K562 (cell line): Measurements from ENCODE around the gene FAM184B. TPM values are rescaled to one million over a fixed set of nuclear protein-coding genes. Genes with fewer than 3 reads are reported as not detected.
A peak's percentile ranks its signal among the peaks of the same experiment; 100 is the strongest.

ENCODE experiments used
- FOXK2 ChIP-seq, 2 experiments: fragments of 450-650 bp; IDR thresholded peaks in 1 of 2; conservative IDR thresholded peaks in 1 of 2; 2 replicates each; pipeline ENCODE4 v1.6.1; 2016; ENCODE audit warnings: low read depth in 2 of 2, mild to moderate bottlenecking in 1 of 2
- HDAC1 ChIP-seq, 2 experiments: fragments of 450-650 bp; IDR thresholded peaks; 2 replicates each; pipeline ENCODE4 v1.6.1; 2016 to 2017; ENCODE audit warnings: inconsistent platforms in 1 of 2, mild to moderate bottlenecking in 1 of 2, moderate library complexity in 1 of 2
- HMBOX1 ChIP-seq: sonication (generic); IDR thresholded peaks from 2 replicates; pipeline ENCODE4 v1.6.1; 2016
- PHF8 ChIP-seq: fragments of 200-600 bp; sonication (generic); IDR thresholded peaks from 2 replicates; pipeline ENCODE4 v1.6.1; 2012; ENCODE audit warnings: mixed run types, mild to moderate bottlenecking, inconsistent platforms, low read length, moderate library complexity, borderline replicate concordance
- POLR2AphosphoS5 ChIP-seq: IDR thresholded peaks from 2 replicates; pipeline ENCODE4 v1.6.1; 2011; ENCODE audit warnings: mild to moderate bottlenecking, low read depth, low read length, moderate library complexity; ENCODE audit not compliant: control insufficient read depth, insufficient read depth
- PTRF ChIP-seq: fragments of 450-650 bp; IDR thresholded peaks from 2 replicates; pipeline ENCODE4 v1.6.1; 2016; ENCODE audit warnings: mild to moderate bottlenecking, missing genetic modification characterization, missing compliant biosample characterization
- RB1 ChIP-seq: fragments of 450-650 bp; IDR thresholded peaks from 2 replicates; pipeline ENCODE4 v1.6.1; 2017; ENCODE audit warnings: low read depth, mild to moderate bottlenecking
- SFPQ ChIP-seq: fragments of 200-400 bp; formaldehyde crosslinking; IDR thresholded peaks from 2 replicates; pipeline ENCODE4 v1.6.1; 2017; ENCODE audit warnings: mild to moderate bottlenecking, low read depth, low read length, moderate library complexity
- SMARCE1 ChIP-seq: fragments of 450-650 bp; IDR thresholded peaks from 2 replicates; pipeline ENCODE4 v1.7.1; 2016; ENCODE audit warnings: mild to moderate bottlenecking
- TEAD4 ChIP-seq, 2 experiments: sonication (generic) in 1 of 2; formaldehyde crosslinking in 1 of 2; IDR thresholded peaks; 2 replicates each; pipeline versions ENCODE4 v1.6.1 to v1.8.0; 2012 to 2022; ENCODE audit warnings: borderline replicate concordance in 1 of 2, inconsistent platforms in 1 of 2, low read length in 1 of 2, mild to moderate bottlenecking in 1 of 2, missing genetic modification reagents in 1 of 2
- THRB ChIP-seq: fragments of 450-650 bp; formaldehyde crosslinking; conservative IDR thresholded peaks from 2 replicates; pipeline ENCODE4 v1.4.0; 2022; ENCODE audit warnings: mild to moderate bottlenecking, missing genetic modification characterization
- TRIM24 ChIP-seq, 2 experiments: fragments of 450-650 bp; IDR thresholded peaks; 2 replicates each; pipeline ENCODE4 v1.6.1; 2016
- TRIM28 ChIP-seq: fragments of 450-650 bp; IDR thresholded peaks from 2 replicates; pipeline ENCODE4 v1.6.1; 2017
- ZBTB7A ChIP-seq: IDR thresholded peaks from 2 replicates; pipeline ENCODE4 v1.6.1; 2011; ENCODE audit warnings: low read depth, mild to moderate bottlenecking, low read length, moderate library complexity, borderline replicate concordance; ENCODE audit not compliant: control insufficient read depth
- ZNF12 ChIP-seq: sonication (generic); formaldehyde crosslinking; IDR thresholded peaks from 2 replicates; pipeline ENCODE4 v1.4.0; 2020; ENCODE audit warnings: mild to moderate bottlenecking, missing genetic modification reagents
- ZNF143 ChIP-seq: sonication (generic); formaldehyde crosslinking; IDR thresholded peaks from 2 replicates; pipeline ENCODE4 v1.9.0; 2022; ENCODE audit warnings: mild to moderate bottlenecking, missing genetic modification reagents
- polyA plus RNA-seq, 8 experiments: library from polyadenylated mRNA; depleted of rRNA in 4 of 8; stranded (reverse) in 5 of 8; unstranded in 3 of 8; fragments of >200 nt; fragmentation: Nextera tagmentation in 2 of 8; fragmentation: Illumina TruSeq in 1 of 8; extraction: Ambion mirVana in 2 of 8; extraction: Trizol in 1 of 8; gene quantifications; 2 replicates each; pipeline versions ENCODE4 v1.2.1 to v1.2.3, GENCODE V29; 2011 to 2014; ENCODE audit warnings: inconsistent platforms in 1 of 8, missing spikeins in 1 of 8
- total RNA-seq, 7 experiments: library from RNA; depleted of rRNA in 6 of 7; stranded (reverse); fragments of >200 nt in 6 of 7; fragmentation: Illumina TruSeq in 2 of 7; extraction: Trizol in 2 of 7; gene quantifications; 2 replicates each; pipeline versions ENCODE4 v1.2.1 to v1.2.3, GENCODE V29; 2011 to 2021; ENCODE audit warnings: low replicate concordance in 1 of 7

Gene FAM184B
- total and polyA plus RNA-seq, 9 of the 15 experiments (the other 6 are each of a cell fraction or from before 2014, with no cell fraction given): not detected

- no peak for TF ChIP-seq SFPQ
- TF ChIP-seq RB1: peak; percentile 74
- TF ChIP-seq TEAD4 (IDR thresholded peaks at IDR 0.05; ENCODE audit: low read length): peak; percentile 30; the same call in 1 of the 2 replicates
- TF ChIP-seq TEAD4 (CRISPR knock-in tag; IDR thresholded peaks at IDR 0.05; ENCODE audit: borderline replicate concordance): no peak; the same call in 1 of the 2 replicates
- 0 out of 2 replicates have a peak, but pooled peaks have one; percentile 34 for TF ChIP-seq SMARCE1
- TF ChIP-seq POLR2AphosphoS5: peak; percentile 91
- peak; percentile 96 for TF ChIP-seq PHF8
- peak in 1 of 2 experiments; percentile 92; a peak in 2 of 4 replicates for TF ChIP-seq HDAC1 (IDR thresholded peaks at IDR 0.05)
- peak; percentile 74; the same call in 1 of the 2 replicates for TF ChIP-seq HMBOX1
- peak; percentile 17 for TF ChIP-seq ZNF12 (CRISPR knock-in tag)
- no peak for TF ChIP-seq THRB (CRISPR knock-in tag)
- TF ChIP-seq FOXK2 (conservative IDR thresholded peaks at IDR 0.05 in 1 of 2, IDR thresholded peaks at IDR 0.05 in 1 of 2; ENCODE audit: low read depth in 2 of 2): peak; percentile 24 to 53; a peak in 3 of 4 replicates
- no peak; a peak in 1 of 4 replicates for TF ChIP-seq TRIM24 (IDR thresholded peaks at IDR 0.05)
- 0 out of 2 replicates have a peak, but pooled peaks have one; percentile 38 for TF ChIP-seq TRIM28
- TF ChIP-seq ZNF143: peak; percentile 46; the same call in 1 of the 2 replicates
- no peak for TF ChIP-seq PTRF (tag)
- TF ChIP-seq ZBTB7A: peak; percentile 54; the same call in 1 of the 2 replicates
These were observed 29.0 kb upstream of the FAM184B start, which contains the start of the genes DCAF16 and NCAPG (continued) for GRCh38 chr4:17810260-17811077.
